Measurements from ENCODE around the gene KHDC4. TPM values are rescaled to one million over a fixed set of nuclear protein-coding genes. Genes with fewer than 3 reads are reported as not detected.
A peak's percentile ranks its signal among the peaks of the same experiment; 100 is the strongest.

KHDC4 gene
- total and polyA plus RNA-seq, 9 of the 15 experiments (the other 6 are each of a cell fraction or from before 2014, with no cell fraction given) = 12.1 to 185 (median 65.6) TPM

DNA sequence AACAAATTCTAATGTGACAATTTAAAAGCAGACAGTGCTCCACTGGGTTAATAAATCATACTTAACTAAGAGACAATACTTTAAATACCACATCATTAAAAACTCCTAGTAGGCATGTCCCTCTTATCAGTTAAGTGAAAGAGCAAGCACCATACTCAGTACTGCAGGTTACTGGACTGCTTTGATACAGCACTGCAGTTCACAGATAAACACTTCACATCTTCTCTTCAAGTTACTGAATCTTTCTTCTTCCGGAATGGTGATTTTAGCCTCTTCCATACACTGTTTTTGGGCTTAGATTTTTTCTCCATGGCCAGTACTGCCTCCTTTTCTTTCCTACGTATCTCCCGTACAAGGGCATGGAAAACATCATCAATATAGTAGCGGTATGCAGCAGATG is 34.1 kb downstream of the KHDC4 start (continued):
- TF ChIP-seq, protein P1, sequence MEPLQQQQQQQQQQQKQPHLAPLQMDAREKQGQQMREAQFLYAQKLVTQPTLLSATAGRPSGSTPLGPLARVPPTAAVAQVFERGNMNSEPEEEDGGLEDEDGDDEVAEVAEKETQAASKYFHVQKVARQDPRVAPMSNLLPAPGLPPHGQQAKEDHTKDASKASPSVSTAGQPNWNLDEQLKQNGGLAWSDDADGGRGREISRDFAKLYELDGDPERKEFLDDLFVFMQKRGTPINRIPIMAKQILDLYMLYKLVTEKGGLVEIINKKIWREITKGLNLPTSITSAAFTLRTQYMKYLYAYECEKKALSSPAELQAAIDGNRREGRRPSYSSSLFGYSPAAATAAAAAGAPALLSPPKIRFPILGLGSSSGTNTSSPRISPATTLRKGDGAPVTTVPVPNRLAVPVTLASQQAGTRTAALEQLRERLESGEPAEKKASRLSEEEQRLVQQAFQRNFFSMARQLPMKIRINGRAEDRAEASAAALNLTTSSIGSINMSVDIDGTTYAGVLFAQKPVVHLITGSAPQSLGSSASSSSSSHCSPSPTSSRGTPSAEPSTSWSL (CRISPR knock-in tag; IDR thresholded peaks at IDR 0.05; ENCODE audit: borderline replicate concordance) = no peak
- no peak for TF ChIP-seq NR4A1 (CRISPR knock-in tag; IDR thresholded peaks at IDR 0.05)
- TF ChIP-seq NR4A1 (tag; IDR thresholded peaks at IDR 0.05) = no peak
- TF ChIP-seq PHB2 (IDR thresholded peaks at IDR 0.05; ENCODE audit: low read depth) = 0 out of 2 replicates have a peak, but pooled peaks have one; percentile 26
- TF ChIP-seq, protein P2, sequence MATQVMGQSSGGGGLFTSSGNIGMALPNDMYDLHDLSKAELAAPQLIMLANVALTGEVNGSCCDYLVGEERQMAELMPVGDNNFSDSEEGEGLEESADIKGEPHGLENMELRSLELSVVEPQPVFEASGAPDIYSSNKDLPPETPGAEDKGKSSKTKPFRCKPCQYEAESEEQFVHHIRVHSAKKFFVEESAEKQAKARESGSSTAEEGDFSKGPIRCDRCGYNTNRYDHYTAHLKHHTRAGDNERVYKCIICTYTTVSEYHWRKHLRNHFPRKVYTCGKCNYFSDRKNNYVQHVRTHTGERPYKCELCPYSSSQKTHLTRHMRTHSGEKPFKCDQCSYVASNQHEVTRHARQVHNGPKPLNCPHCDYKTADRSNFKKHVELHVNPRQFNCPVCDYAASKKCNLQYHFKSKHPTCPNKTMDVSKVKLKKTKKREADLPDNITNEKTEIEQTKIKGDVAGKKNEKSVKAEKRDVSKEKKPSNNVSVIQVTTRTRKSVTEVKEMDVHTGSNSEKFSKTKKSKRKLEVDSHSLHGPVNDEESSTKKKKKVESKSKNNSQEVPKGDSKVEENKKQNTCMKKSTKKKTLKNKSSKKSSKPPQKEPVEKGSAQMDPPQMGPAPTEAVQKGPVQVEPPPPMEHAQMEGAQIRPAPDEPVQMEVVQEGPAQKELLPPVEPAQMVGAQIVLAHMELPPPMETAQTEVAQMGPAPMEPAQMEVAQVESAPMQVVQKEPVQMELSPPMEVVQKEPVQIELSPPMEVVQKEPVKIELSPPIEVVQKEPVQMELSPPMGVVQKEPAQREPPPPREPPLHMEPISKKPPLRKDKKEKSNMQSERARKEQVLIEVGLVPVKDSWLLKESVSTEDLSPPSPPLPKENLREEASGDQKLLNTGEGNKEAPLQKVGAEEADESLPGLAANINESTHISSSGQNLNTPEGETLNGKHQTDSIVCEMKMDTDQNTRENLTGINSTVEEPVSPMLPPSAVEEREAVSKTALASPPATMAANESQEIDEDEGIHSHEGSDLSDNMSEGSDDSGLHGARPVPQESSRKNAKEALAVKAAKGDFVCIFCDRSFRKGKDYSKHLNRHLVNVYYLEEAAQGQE (IDR thresholded peaks at IDR 0.05; ENCODE audit: borderline replicate concordance) = peak; percentile 3; the same call in 1 of the 2 replicates
- TF ChIP-seq, protein P2 (CRISPR knock-in tag; IDR thresholded peaks at IDR 0.05; ENCODE audit: low read depth) = no peak
- no peak for TF ChIP-seq ZNF780A (CRISPR knock-in tag; IDR thresholded peaks at IDR 0.05)
- TF ChIP-seq, protein P3, sequence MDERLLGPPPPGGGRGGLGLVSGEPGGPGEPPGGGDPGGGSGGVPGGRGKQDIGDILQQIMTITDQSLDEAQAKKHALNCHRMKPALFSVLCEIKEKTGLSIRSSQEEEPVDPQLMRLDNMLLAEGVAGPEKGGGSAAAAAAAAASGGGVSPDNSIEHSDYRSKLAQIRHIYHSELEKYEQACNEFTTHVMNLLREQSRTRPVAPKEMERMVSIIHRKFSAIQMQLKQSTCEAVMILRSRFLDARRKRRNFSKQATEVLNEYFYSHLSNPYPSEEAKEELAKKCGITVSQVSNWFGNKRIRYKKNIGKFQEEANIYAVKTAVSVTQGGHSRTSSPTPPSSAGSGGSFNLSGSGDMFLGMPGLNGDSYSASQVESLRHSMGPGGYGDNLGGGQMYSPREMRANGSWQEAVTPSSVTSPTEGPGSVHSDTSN (CRISPR knock-in tag; IDR thresholded peaks at IDR 0.05; ENCODE audit: low read depth) = no peak
- TF ChIP-seq, protein P3 (tag; conservative IDR thresholded peaks at IDR 0.05; ENCODE audit: low read depth) = no peak
- TF ChIP-seq OTX1 (CRISPR knock-in tag; IDR thresholded peaks at IDR 0.05) = no peak
- peak; percentile 49; the same call in 1 of the 2 replicates for TF ChIP-seq SMARCE1 (IDR thresholded peaks at IDR 0.05)
- TF ChIP-seq NCOR1 (IDR thresholded peaks at IDR 0.05) = peak; percentile 84
- no peak for TF ChIP-seq PHB (CRISPR knock-in tag; IDR thresholded peaks at IDR 0.05)
- TF ChIP-seq ZNF23 (CRISPR knock-in tag; IDR thresholded peaks at IDR 0.05) = no peak
- TF ChIP-seq CC2D1A (IDR thresholded peaks at IDR 0.05) = peak; percentile 31; the same call in 1 of the 2 replicates
- TF ChIP-seq, protein P4, sequence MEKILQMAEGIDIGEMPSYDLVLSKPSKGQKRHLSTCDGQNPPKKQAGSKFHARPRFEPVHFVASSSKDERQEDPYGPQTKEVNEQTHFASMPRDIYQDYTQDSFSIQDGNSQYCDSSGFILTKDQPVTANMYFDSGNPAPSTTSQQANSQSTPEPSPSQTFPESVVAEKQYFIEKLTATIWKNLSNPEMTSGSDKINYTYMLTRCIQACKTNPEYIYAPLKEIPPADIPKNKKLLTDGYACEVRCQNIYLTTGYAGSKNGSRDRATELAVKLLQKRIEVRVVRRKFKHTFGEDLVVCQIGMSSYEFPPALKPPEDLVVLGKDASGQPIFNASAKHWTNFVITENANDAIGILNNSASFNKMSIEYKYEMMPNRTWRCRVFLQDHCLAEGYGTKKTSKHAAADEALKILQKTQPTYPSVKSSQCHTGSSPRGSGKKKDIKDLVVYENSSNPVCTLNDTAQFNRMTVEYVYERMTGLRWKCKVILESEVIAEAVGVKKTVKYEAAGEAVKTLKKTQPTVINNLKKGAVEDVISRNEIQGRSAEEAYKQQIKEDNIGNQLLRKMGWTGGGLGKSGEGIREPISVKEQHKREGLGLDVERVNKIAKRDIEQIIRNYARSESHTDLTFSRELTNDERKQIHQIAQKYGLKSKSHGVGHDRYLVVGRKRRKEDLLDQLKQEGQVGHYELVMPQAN (IDR thresholded peaks at IDR 0.05; ENCODE audit: borderline replicate concordance) = no peak

Measured in K562 (cell line).